HepG2 (cell line): Measurements from ENCODE around the gene MDH2. TPM values are rescaled to one million over a fixed set of nuclear protein-coding genes. Genes with fewer than 3 reads are reported as not detected.
A peak's percentile ranks its signal among the peaks of the same experiment; 100 is the strongest.

Experiments
- AKAP8 ChIP-seq: sonication (generic); formaldehyde crosslinking; IDR thresholded peaks from 2 replicates; pipeline ENCODE4 v1.5.1; 2020; ENCODE audit warnings: mild to moderate bottlenecking, missing genetic modification reagents
- DMTF1 ChIP-seq: sonication (generic); formaldehyde crosslinking; IDR thresholded peaks from 2 replicates; pipeline ENCODE4 v1.4.0; 2020; ENCODE audit warnings: mild to moderate bottlenecking, missing genetic modification reagents
- ELK4 ChIP-seq: sonication (generic); formaldehyde crosslinking; IDR thresholded peaks from 2 replicates; pipeline ENCODE4 v1.9.0; 2021; ENCODE audit warnings: missing genetic modification reagents, borderline replicate concordance
- GTF3A ChIP-seq: sonication (generic); formaldehyde crosslinking; conservative IDR thresholded peaks from 2 replicates; pipeline ENCODE4 v1.4.0; 2020; ENCODE audit warnings: mild to moderate bottlenecking, missing genetic modification reagents
- KDM6A ChIP-seq: IDR thresholded peaks from 2 replicates; pipeline ENCODE4 v1.6.1; 2016; ENCODE audit warnings: low read depth
- MLLT10 ChIP-seq: sonication (generic); formaldehyde crosslinking; IDR thresholded peaks from 2 replicates; pipeline ENCODE4 v1.4.0; 2020; ENCODE audit warnings: missing genetic modification reagents
- PAF1 ChIP-seq: IDR thresholded peaks from 2 replicates; pipeline ENCODE4 v1.6.1; 2016; ENCODE audit warnings: missing genetic modification reagents, missing compliant biosample characterization
- REPIN1 ChIP-seq: sonication (generic); formaldehyde crosslinking; IDR thresholded peaks from 2 replicates; pipeline ENCODE4 v1.8.0; 2022; ENCODE audit warnings: missing genetic modification reagents, low read depth, mild to moderate bottlenecking, borderline replicate concordance
- RFX5 ChIP-seq: IDR thresholded peaks from 2 replicates; pipeline ENCODE4 v1.6.1; 2011; ENCODE audit warnings: low read depth, low read length, improper control_type of control experiment
- TGIF2 ChIP-seq: IDR thresholded peaks from 2 replicates; pipeline ENCODE4 v1.6.1; 2016; ENCODE audit warnings: control low read depth, missing compliant biosample characterization
- ZBTB33 ChIP-seq: sonication (generic); formaldehyde crosslinking; IDR thresholded peaks from 2 replicates; pipeline ENCODE4 v1.4.0; 2020; ENCODE audit warnings: missing genetic modification reagents
- ZBTB38 ChIP-seq: sonication (generic); formaldehyde crosslinking; IDR thresholded peaks from 2 replicates; pipeline ENCODE4 v1.5.1; 2020; ENCODE audit warnings: mild to moderate bottlenecking, missing genetic modification reagents
- ZNF160 ChIP-seq: sonication (generic); formaldehyde crosslinking; IDR thresholded peaks from 2 replicates; pipeline ENCODE4 v1.8.0; 2022; ENCODE audit warnings: mild to moderate bottlenecking, inconsistent platforms, missing genetic modification reagents
- ZNF256 ChIP-seq: sonication (generic); formaldehyde crosslinking; conservative IDR thresholded peaks from 2 replicates; pipeline ENCODE4 v1.4.0; 2020; ENCODE audit warnings: missing genetic modification reagents
- ZNF468 ChIP-seq: sonication (generic); formaldehyde crosslinking; IDR thresholded peaks from 2 replicates; pipeline ENCODE4 v1.8.0; 2022; ENCODE audit warnings: mild to moderate bottlenecking, moderate library complexity, missing genetic modification reagents
- ZNF646 ChIP-seq: sonication (generic); formaldehyde crosslinking; IDR thresholded peaks from 2 replicates; pipeline ENCODE4 v1.9.0; 2021; ENCODE audit warnings: mild to moderate bottlenecking, missing genetic modification reagents
- ZNF678 ChIP-seq: sonication (generic); formaldehyde crosslinking; IDR thresholded peaks from 2 replicates; pipeline ENCODE4 v1.4.0; 2020; ENCODE audit warnings: mild to moderate bottlenecking, missing genetic modification reagents
- ZSCAN30 ChIP-seq: sonication (generic); formaldehyde crosslinking; IDR thresholded peaks from 2 replicates; pipeline ENCODE4 v1.5.0; 2020; ENCODE audit warnings: mild to moderate bottlenecking, missing genetic modification reagents
- polyA plus RNA-seq, 8 experiments: library from polyadenylated mRNA; depleted of rRNA in 3 of 8; stranded (reverse) in 7 of 8; unstranded in 1 of 8; fragments of >200 nt; fragmentation: Illumina TruSeq in 4 of 8; extraction: Trizol in 4 of 8; gene quantifications; 2 replicates each; pipeline versions ENCODE4 v1.2.1 to v1.2.3, GENCODE V29; 2011 to 2016; ENCODE audit warnings: low read depth in 4 of 8, missing spikeins in 1 of 8, mixed read lengths in 1 of 8; ENCODE audit not compliant: insufficient read depth in 1 of 8
- total RNA-seq, 5 experiments: library from RNA; depleted of rRNA; stranded (reverse); fragments of >200 nt; fragmentation: Illumina TruSeq; extraction: Trizol; gene quantifications; 2 replicates each; pipeline ENCODE4 v1.2.3, GENCODE V29; 2016; ENCODE audit warnings: low read depth in 1 of 5

Gene MDH2
- total and polyA plus RNA-seq, 2 of the 13 experiments (the other 11 are each of a cell fraction or from before 2014, with no cell fraction given) = 81.4 to 90.3 TPM

- no peak for TF ChIP-seq REPIN1 (CRISPR knock-in tag)
- no peak for TF ChIP-seq PAF1 (CRISPR knock-in tag)
- no peak for TF ChIP-seq ZNF256 (CRISPR knock-in tag)
- no peak for TF ChIP-seq RFX5
- no peak for TF ChIP-seq ZNF160 (CRISPR knock-in tag)
- no peak for TF ChIP-seq MLLT10 (CRISPR knock-in tag)
- TF ChIP-seq GTF3A (CRISPR knock-in tag) = no peak
- no peak for TF ChIP-seq TGIF2 (CRISPR knock-in tag)
- no peak for TF ChIP-seq ZNF678
- TF ChIP-seq ELK4 (CRISPR knock-in tag) = no peak
- no peak for TF ChIP-seq ZNF468 (CRISPR knock-in tag)
- TF ChIP-seq ZBTB38 = no peak
- no peak for TF ChIP-seq ZBTB33 (CRISPR knock-in tag)
- TF ChIP-seq ZNF646 (CRISPR knock-in tag) = no peak
- TF ChIP-seq KDM6A = 0 out of 2 replicates have a peak, but pooled peaks have one; percentile 15
- no peak for TF ChIP-seq DMTF1 (CRISPR knock-in tag)
- 0 out of 2 replicates have a peak, but pooled peaks have one; percentile 39 for TF ChIP-seq ZSCAN30 (CRISPR knock-in tag)
- no peak; the same call in 1 of the 2 replicates for TF ChIP-seq AKAP8 (CRISPR knock-in tag)
Measured at GRCh38 chr7:76108540-76109233, 60.8 kb downstream of the MDH2 start (continued).
